Epithelial cell of proximal tubule (primary cell): ENCODE results near the gene NDUFV3. TPM values are rescaled to one million over a fixed set of nuclear protein-coding genes. Genes with fewer than 3 reads are reported as not detected.
"Not testable (repeated sequence)": the region's sequence is repeated elsewhere in the genome, so short reads cannot be mapped to it uniquely, and the experiment has no call there.

Experiments
- DNase-seq: peaks from one replicate; pipeline ENCODE4 v3.0.0-alpha.2; 2011; ENCODE audit warnings: low read depth
- H3K4me3 ChIP-seq: 2 replicates; pipeline ENCODE4 v1.5.1; 2011; ENCODE audit warnings: low read depth, mild to moderate bottlenecking, low read length
- total RNA-seq: library from RNA; depleted of rRNA; stranded (reverse); fragments of >200 nt; gene quantifications from 2 replicates; pipeline ENCODE4 v1.2.3, GENCODE V29; 2015
- TF ChIP-seq, protein P1 (sequence below): conservative IDR thresholded peaks from 2 replicates; pipeline ENCODE4 v1.5.1; 2012; ENCODE audit warnings: low read depth, mild to moderate bottlenecking, low read length

The NDUFV3 gene
- total RNA-seq, 1 donor from 2014 or later = 27.1 TPM

DNA sequence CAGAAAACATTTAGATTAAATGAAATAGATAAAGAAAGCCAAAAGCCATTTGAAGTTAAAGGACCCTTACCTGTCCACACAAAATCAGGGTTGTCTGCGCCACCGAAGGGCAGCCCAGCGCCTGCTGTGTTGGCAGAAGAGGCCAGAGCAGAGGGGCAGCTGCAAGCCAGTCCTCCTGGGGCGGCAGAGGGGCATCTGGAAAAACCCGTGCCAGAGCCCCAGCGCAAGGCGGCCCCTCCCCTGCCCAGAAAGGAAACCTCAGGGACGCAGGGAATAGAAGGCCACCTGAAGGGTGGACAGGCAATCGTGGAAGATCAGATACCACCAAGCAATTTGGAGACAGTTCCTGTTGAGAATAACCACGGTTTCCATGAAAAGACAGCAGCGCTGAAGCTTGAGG, 10.7 kb downstream of the NDUFV3 start:
- TF ChIP-seq, protein P1, sequence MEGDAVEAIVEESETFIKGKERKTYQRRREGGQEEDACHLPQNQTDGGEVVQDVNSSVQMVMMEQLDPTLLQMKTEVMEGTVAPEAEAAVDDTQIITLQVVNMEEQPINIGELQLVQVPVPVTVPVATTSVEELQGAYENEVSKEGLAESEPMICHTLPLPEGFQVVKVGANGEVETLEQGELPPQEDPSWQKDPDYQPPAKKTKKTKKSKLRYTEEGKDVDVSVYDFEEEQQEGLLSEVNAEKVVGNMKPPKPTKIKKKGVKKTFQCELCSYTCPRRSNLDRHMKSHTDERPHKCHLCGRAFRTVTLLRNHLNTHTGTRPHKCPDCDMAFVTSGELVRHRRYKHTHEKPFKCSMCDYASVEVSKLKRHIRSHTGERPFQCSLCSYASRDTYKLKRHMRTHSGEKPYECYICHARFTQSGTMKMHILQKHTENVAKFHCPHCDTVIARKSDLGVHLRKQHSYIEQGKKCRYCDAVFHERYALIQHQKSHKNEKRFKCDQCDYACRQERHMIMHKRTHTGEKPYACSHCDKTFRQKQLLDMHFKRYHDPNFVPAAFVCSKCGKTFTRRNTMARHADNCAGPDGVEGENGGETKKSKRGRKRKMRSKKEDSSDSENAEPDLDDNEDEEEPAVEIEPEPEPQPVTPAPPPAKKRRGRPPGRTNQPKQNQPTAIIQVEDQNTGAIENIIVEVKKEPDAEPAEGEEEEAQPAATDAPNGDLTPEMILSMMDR = no peak
- H3K4me3 ChIP-seq = no peak overlapping the region
- no peak for DNase-seq

DNA sequence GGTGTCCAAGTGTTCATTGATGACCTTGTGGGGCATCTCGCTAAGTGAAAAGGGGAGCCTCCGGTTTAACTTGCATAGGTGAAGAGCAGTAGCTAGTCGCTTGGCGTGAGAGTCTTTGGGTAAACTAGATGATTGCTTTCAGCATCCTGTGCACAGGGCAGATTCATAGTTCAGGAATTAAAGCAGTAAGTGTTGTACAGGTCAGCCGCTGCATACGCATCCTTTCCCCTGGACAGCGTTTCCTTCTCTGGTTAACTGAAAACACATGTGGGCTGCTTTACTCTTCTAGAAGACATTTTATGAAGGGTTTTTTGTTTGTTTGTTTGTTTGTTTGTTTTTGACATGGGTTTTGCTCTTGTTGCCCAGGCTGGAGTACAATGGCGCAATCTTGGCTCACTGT, 12.1 kb downstream of the NDUFV3 start:
- TF ChIP-seq, protein P1 = no peak
- DNase-seq = no peak
- no peak overlapping the region for H3K4me3 ChIP-seq

DNA sequence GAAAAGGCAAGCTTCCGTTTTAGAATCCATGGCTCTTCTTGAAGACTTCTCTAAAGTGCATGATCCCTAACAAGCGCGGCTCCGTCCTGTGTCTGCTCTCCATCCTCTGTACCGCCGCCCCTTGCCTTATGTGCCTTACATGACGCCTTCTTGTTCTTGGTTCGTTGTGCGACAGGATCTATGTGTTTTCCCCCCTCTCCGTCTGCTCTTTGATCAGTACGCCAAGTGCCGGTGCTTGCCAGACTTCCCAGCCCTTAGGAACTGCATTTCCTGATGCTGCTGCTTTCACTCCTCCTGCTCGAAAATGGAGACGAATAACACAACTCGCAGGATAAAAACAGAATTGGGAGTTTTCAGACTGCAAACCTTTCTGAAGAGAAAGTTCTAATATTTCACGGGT, 13.1 kb downstream of the NDUFV3 start:
- H3K4me3 ChIP-seq = no peak overlapping the region
- no peak for DNase-seq
- TF ChIP-seq, protein P1 = no peak

DNA sequence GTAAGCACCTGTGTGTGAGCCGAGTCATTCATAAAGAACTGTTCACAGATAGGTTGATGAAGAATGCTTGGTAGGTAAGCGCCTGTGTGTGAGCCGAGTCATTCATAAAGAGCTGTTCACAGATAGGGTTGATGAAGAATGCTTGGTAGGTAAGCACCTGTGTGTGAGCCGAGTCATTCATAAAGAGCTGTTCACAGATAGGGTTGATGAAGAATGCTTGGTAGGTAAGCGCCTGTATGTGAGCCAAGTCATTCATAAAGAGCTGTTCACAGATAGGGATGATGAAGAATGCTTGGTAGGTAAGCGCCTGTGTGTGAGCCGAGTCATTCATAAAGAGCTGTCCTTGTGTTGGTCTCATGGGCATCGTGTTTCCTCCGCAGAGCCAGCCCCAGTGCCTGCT, 15.4 kb downstream of the NDUFV3 start:
- not testable (repeated sequence) for DNase-seq, H3K4me3 ChIP-seq

DNA sequence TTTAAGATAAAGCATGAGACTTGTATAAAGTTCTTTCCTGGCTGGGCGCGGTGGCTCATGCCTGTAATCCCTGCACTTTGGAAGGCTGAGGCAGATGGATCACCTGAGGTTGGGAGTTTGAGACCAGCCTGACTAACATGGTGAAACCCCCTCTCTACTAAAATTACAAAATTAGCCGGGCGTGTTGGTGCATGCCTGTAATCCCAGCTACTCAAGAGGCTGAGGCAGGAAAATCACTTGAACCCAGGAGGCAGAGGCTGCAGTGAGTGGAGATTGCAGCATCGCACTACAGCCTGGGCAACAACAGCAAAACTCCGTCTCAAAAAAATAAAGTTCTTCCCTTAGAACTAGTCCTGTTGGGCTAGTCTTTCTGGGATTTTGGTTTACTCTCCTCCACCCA, 18.8 kb downstream of the NDUFV3 start:
- DNase-seq, H3K4me3 ChIP-seq: not testable (repeated sequence)

DNA sequence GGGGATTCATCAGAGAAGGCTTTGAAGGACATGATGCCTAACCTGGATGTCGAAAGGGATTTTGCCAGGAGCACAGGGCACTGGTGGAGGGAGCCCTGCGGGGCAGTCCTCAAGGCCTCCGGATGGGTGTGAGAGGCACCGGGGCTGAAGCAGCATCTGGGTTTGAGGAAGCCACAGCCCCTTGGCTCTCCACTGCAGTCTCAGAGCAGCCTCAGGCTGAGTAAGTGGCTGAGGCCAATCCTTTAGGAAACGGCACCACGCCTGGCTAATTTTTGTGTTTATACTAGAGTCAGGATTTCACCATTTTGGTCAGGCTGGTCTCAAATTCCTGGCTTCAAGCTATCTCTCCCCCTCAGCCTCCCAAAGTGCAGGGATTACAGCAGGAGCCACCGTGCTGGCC, 20.4 kb downstream of the NDUFV3 start:
- no peak overlapping the region for H3K4me3 ChIP-seq
- TF ChIP-seq, protein P1 = no peak
- no peak for DNase-seq

DNA sequence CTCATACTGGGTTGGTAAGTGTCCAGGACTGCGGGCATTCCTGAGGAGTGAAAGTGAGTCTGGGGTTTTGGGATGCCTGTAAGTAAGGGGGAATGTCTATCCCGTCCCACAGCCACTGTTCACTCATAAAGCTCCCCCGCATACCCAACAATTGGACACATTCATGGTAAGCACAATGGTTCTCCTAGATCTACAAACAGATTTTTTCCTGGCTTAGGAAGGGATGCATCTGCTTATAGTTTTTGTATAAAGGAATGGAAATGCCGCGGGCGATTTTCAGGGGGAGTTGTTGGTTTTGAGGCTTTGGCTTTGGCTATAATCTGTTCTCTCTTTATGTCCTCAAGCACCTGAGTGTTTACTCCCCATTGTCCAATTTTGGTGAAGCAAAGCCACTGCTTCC, 25.2 kb downstream of the NDUFV3 start:
- TF ChIP-seq, protein P1 = no peak
- no peak for DNase-seq
- H3K4me3 ChIP-seq = no peak overlapping the region

DNA sequence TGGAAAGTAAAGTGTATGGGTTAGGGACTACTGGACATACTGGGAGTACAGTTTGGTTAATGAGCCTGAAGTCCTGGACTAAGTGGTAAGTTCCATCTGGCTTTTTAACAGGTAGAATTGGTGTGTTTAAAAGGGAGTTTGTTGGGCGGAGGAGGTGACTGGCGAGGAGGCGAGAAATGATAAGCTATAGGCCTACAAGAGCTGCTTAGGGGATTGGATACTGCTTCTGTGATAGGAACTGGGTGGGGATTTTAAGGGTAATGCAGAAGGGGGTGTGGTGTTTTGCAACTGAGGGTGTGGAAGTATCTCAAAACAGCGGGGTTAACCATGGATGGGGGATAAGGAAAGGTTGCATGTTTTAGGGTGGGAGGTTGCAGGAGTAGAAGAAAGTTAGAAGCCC, 28.8 kb downstream of the NDUFV3 start:
- no peak for DNase-seq
- H3K4me3 ChIP-seq = no peak overlapping the region
- TF ChIP-seq, protein P1 = no peak
